Keratinocyte (primary cell): Measurements from ENCODE around the gene PKD2. TPM values are rescaled to one million over a fixed set of nuclear protein-coding genes. Genes with fewer than 3 reads are reported as not detected.

Experiments
- DNase-seq: peaks from one replicate; pipeline ENCODE4 v3.0.0-alpha.2; 2011; ENCODE audit warnings: low read depth, missing footprints, low spot score
- FAIRE-seq: peaks from 2 replicates; lab custom pipeline; 2011; peaks lifted over from hg19 to GRCh38; lab: Jason Lieb, UNC
- H2AFZ ChIP-seq: 2 replicates; pipeline ENCODE4 v1.6.0; 2012; ENCODE audit warnings: low read length, control low read depth, inconsistent platforms; ENCODE audit not compliant: control insufficient read depth
- H3K27ac ChIP-seq: 2 replicates; pipeline ENCODE4 v1.5.1; 2011; ENCODE audit warnings: low read length; ENCODE audit not compliant: control insufficient read depth, insufficient read depth
- H3K27me3 ChIP-seq: 3 replicates; pipeline ENCODE4 v1.6.0; 2011; ENCODE audit warnings: low read length; ENCODE audit not compliant: control insufficient read depth, insufficient read depth; ENCODE audit errors: extremely low read depth
- H3K36me3 ChIP-seq, 2 experiments: 2 replicates in 1 of 2; 3 replicates in 1 of 2; pipeline ENCODE4 v1.5.1; 2011; ENCODE audit warnings: low read length in 2 of 2, mild to moderate bottlenecking in 1 of 2; ENCODE audit not compliant: control insufficient read depth in 2 of 2, insufficient read depth in 2 of 2; ENCODE audit errors: extremely low read depth in 1 of 2
- H3K4me1 ChIP-seq: 3 replicates; pipeline ENCODE4 v1.5.1; 2011; ENCODE audit warnings: low read length; ENCODE audit not compliant: control insufficient read depth, insufficient read depth; ENCODE audit errors: extremely low read depth
- H3K4me2 ChIP-seq: 3 replicates; pipeline ENCODE4 v1.6.0; 2011; ENCODE audit warnings: low read depth, low read length; ENCODE audit not compliant: control insufficient read depth, insufficient read depth; ENCODE audit errors: extremely low read depth
- H3K4me3 ChIP-seq, 3 experiments: fragments of 200-600 bp in 1 of 3; sonication (generic) in 1 of 3; 2 replicates in 2 of 3; 3 replicates in 1 of 3; pipeline ENCODE4 v1.5.1; 2011 to 2016; ENCODE audit warnings: low read length in 3 of 3, mild to moderate bottlenecking in 3 of 3, control low read depth in 2 of 3, inconsistent platforms in 1 of 3, low read depth in 1 of 3, mixed read lengths in 1 of 3, mixed run types in 1 of 3, moderate library complexity in 1 of 3; ENCODE audit not compliant: control insufficient read depth in 2 of 3, insufficient read depth in 2 of 3; ENCODE audit errors: extremely low read depth in 1 of 3
- H3K79me2 ChIP-seq: 2 replicates; pipeline ENCODE4 v1.6.0; 2012; ENCODE audit warnings: low read length; ENCODE audit not compliant: control insufficient read depth, insufficient read depth
- H3K9ac ChIP-seq: 3 replicates; pipeline ENCODE4 v1.6.0; 2011; ENCODE audit warnings: low read length; ENCODE audit not compliant: control insufficient read depth, insufficient read depth; ENCODE audit errors: extremely low read depth
- H3K9me1 ChIP-seq: 3 replicates; pipeline ENCODE4 v1.6.0; 2011; ENCODE audit warnings: low read length; ENCODE audit not compliant: control insufficient read depth, insufficient read depth; ENCODE audit errors: extremely low read depth
- H3K9me3 ChIP-seq: 2 replicates; pipeline ENCODE4 v1.5.1; 2012; ENCODE audit warnings: low read depth, low read length; ENCODE audit not compliant: control insufficient read depth
- H4K20me1 ChIP-seq: 3 replicates; pipeline ENCODE4 v1.6.0; 2011; ENCODE audit warnings: low read length; ENCODE audit not compliant: control insufficient read depth, insufficient read depth; ENCODE audit errors: extremely low read depth
- CTCF ChIP-seq, 3 experiments: IDR thresholded peaks in 1 of 3; conservative IDR thresholded peaks in 1 of 3; optimal IDR thresholded peaks in 1 of 3; 2 replicates in 2 of 3; 3 replicates in 1 of 3; pipeline versions ENCODE3 to v1.5.1; 2011; ENCODE audit warnings: low read length in 3 of 3, mild to moderate bottlenecking in 3 of 3, moderate library complexity in 2 of 3, control low read depth in 1 of 3, inconsistent platforms in 1 of 3; ENCODE audit not compliant: insufficient read depth in 2 of 3; ENCODE audit errors: extremely low read depth in 1 of 3
- EZH2 ChIP-seq: IDR thresholded peaks from one replicate; pipeline ENCODE4 v1.6.1; 2012; ENCODE audit warnings: inconsistent platforms, mild to moderate bottlenecking, low read length, moderate library complexity
- dilution Hi-C: fragments of 300-500 bp; cut with MboI; formaldehyde crosslinking; loops from one replicate; pipeline ENCODE4 v1.7.0; 2020; ENCODE audit warnings: low sequenced_read_pairs; ENCODE audit not compliant: extremely low pct_ligation_motif_present
- polyA plus RNA-seq, 5 experiments: library from polyadenylated mRNA; depleted of rRNA in 3 of 5; stranded (reverse) in 3 of 5; stranded (forward) in 1 of 5; unstranded in 1 of 5; fragments of >200 nt; gene quantifications; 1 replicate in 1 of 5; 2 replicates in 3 of 5; 3 replicates in 1 of 5; pipeline versions ENCODE4 v1.2.1 to v1.2.3, GENCODE V29; 2011 to 2012; ENCODE audit warnings: missing spikeins in 2 of 5, low read depth in 1 of 5, low replicate concordance in 1 of 5

Gene PKD2
- polyA plus RNA-seq, 1 donor (not counting 4 experiments of a cell fraction or from before 2014, with no cell fraction given) = 21.5 TPM

GRCh38 chr4:88001871-88002270 lies 5.6 kb upstream of the PKD2 start:
- no peak overlapping the region for H3K4me3 ChIP-seq

GRCh38 chr4:88002786-88003185 lies 4.6 kb upstream of the PKD2 start:
- H3K9ac ChIP-seq = no peak overlapping the region
- H4K20me1 ChIP-seq = no peaks in the 10 kb centered on the region
- no peaks in the 10 kb centered on the region for H3K36me3 ChIP-seq
- no peak overlapping the region for H3K4me2 ChIP-seq
- no peak overlapping the region for H2AFZ ChIP-seq
- no peak overlapping the region for H3K4me3 ChIP-seq
- no peak for DNase-seq
- dilution Hi-C loops = no loop called here
- H3K9me3 ChIP-seq = no peaks in the 10 kb centered on the region
- TF ChIP-seq CTCF (optimal IDR thresholded peaks at IDR 0.05 in 1 of 3, IDR thresholded peaks at IDR 0.05 in 1 of 3, conservative IDR thresholded peaks at IDR 0.05 in 1 of 3; ENCODE audit: extremely low read depth in 1 of 3, insufficient read depth in 2 of 3, low read length in 3 of 3) (no peak), EZH2 (no peak)
- H3K79me2 ChIP-seq = peaks cover under 1% of the 10 kb centered on the region
- no peaks in the 10 kb centered on the region for H3K4me1 ChIP-seq
- H3K27me3 ChIP-seq = no peaks in the 10 kb centered on the region
- H3K27ac ChIP-seq = no peak overlapping the region
- no peak for FAIRE-seq
- no peaks in the 10 kb centered on the region for H3K9me1 ChIP-seq

More at GRCh38 chr4:88001871-88002270, 5.6 kb upstream of the PKD2 start:
- no peaks in the 10 kb centered on the region for H3K4me1 ChIP-seq
- dilution Hi-C loops = no loop called here
- H3K4me2 ChIP-seq = no peak overlapping the region
- no peaks in the 10 kb centered on the region for H3K9me1 ChIP-seq
- no peak overlapping the region for H2AFZ ChIP-seq
- FAIRE-seq (no peak), DNase-seq (no peak)
- H3K36me3 ChIP-seq = no peaks in the 10 kb centered on the region
- H4K20me1 ChIP-seq = no peaks in the 10 kb centered on the region
- no peaks in the 10 kb centered on the region for H3K27me3 ChIP-seq
- no peaks in the 10 kb centered on the region for H3K9me3 ChIP-seq
- no peak for TF ChIP-seq CTCF (optimal IDR thresholded peaks at IDR 0.05 in 1 of 3, IDR thresholded peaks at IDR 0.05 in 1 of 3, conservative IDR thresholded peaks at IDR 0.05 in 1 of 3; ENCODE audit: extremely low read depth in 1 of 3, insufficient read depth in 2 of 3, low read length in 3 of 3)
- no peak for TF ChIP-seq EZH2
- no peak overlapping the region for H3K27ac ChIP-seq
- no peak overlapping the region for H3K9ac ChIP-seq
- H3K79me2 ChIP-seq = no peaks in the 10 kb centered on the region
